MCF 10A (cell line): ENCODE results near the gene ANAPC2. TPM values are rescaled to one million over a fixed set of nuclear protein-coding genes. Genes with fewer than 3 reads are reported as not detected.

Source experiments
- BruUV-seq: library from RNA; stranded (reverse); fragments of 400-500 nt; replicated peaks from 2 replicates; lab custom pipeline; 2021; lab: Mats Ljungman, UMichigan
- CTCF ChIA-PET: fragments of 300-600 bp; sonication (Branson Sonifier 250); formaldehyde crosslinking; extraction: SDS; loops from one replicate; lab custom pipeline; 2021; ENCODE audit warnings: antibody characterized with exemption, inconsistent platforms; lab: Yijun Ruan, JAX
- POLR2A ChIA-PET: fragments of 300-600, 350-650 bp; sonication (Branson Sonifier 250); formaldehyde crosslinking; extraction: SDS; loops from one replicate; lab custom pipeline; 2020; ENCODE audit warnings: antibody characterized with exemption, inconsistent platforms; lab: Yijun Ruan, JAX
- DNase-seq: peaks from one replicate; pipeline ENCODE4 v3.0.0-alpha.2; 2018; ENCODE audit not compliant: unreplicated experiment
- H3K27ac Mint-ChIP-seq: one replicate; pipeline ENCODE4 v1.8.0; 2022; ENCODE audit warnings: mild to moderate bottlenecking, low read depth, mixed read lengths; ENCODE audit not compliant: unreplicated experiment
- H3K27me3 Mint-ChIP-seq: one replicate; pipeline ENCODE4 v1.8.0; 2022; ENCODE audit warnings: mixed read lengths; ENCODE audit not compliant: insufficient read depth, unreplicated experiment
- H3K36me3 Mint-ChIP-seq: one replicate; pipeline ENCODE4 v1.8.0; 2022; ENCODE audit warnings: mild to moderate bottlenecking, moderate library complexity, mixed read lengths; ENCODE audit not compliant: insufficient read depth, unreplicated experiment
- H3K4me1 Mint-ChIP-seq: one replicate; pipeline ENCODE4 v1.8.0; 2022; ENCODE audit warnings: mixed read lengths; ENCODE audit not compliant: insufficient read depth, unreplicated experiment
- H3K4me3 Mint-ChIP-seq: one replicate; pipeline ENCODE4 v1.8.0; 2022; ENCODE audit warnings: mild to moderate bottlenecking, moderate library complexity, mixed read lengths; ENCODE audit not compliant: unreplicated experiment
- H3K9me3 Mint-ChIP-seq: one replicate; pipeline ENCODE4 v1.8.0; 2022; ENCODE audit warnings: mixed read lengths; ENCODE audit not compliant: unreplicated experiment
- intact Hi-C: fragments of 100-400 bp; cut with micrococcal nuclease; formaldehyde crosslinking; loops from 2 replicates; pipeline ENCODE4 v1.14.1; 2022
- total RNA-seq: library from RNA; stranded (reverse); gene quantifications from 2 replicates; pipeline ENCODE4 v1.2.3, GENCODE V29; 2022
- TF ChIP-seq, protein P1 (sequence below): fragments of 200-600 bp; IDR thresholded peaks from one replicate; pipeline ENCODE4 v1.8.0; 2022; ENCODE audit warnings: antibody characterized with exemption, mild to moderate bottlenecking; ENCODE audit not compliant: unreplicated experiment

Gene ANAPC2
- total RNA-seq, 1 experiment from 2014 or later = 42.1 TPM

GRCh38 chr9:137179761-137180160 lies 8.6 kb downstream of the ANAPC2 start:
- no peak for DNase-seq
- Mint-ChIP-seq H3K4me3 (no peak overlapping the region), H3K4me1 (no peaks in the 10 kb centered on the region), H3K27me3 (no peaks in the 10 kb centered on the region), H3K9me3 (no peaks in the 10 kb centered on the region), H3K27ac (no peak overlapping the region), H3K36me3 (peaks cover 25% of the 10 kb centered on the region)
- BruUV-seq = no TSS peak
- TF ChIP-seq, protein P1, sequence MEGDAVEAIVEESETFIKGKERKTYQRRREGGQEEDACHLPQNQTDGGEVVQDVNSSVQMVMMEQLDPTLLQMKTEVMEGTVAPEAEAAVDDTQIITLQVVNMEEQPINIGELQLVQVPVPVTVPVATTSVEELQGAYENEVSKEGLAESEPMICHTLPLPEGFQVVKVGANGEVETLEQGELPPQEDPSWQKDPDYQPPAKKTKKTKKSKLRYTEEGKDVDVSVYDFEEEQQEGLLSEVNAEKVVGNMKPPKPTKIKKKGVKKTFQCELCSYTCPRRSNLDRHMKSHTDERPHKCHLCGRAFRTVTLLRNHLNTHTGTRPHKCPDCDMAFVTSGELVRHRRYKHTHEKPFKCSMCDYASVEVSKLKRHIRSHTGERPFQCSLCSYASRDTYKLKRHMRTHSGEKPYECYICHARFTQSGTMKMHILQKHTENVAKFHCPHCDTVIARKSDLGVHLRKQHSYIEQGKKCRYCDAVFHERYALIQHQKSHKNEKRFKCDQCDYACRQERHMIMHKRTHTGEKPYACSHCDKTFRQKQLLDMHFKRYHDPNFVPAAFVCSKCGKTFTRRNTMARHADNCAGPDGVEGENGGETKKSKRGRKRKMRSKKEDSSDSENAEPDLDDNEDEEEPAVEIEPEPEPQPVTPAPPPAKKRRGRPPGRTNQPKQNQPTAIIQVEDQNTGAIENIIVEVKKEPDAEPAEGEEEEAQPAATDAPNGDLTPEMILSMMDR = no peak
- intact Hi-C loops = loop anchor here (10.0 kb wide), 1 partner anchor 45 kb away; the partner anchor contains the start of genes CYSRT1, RNF208 and RNF224
- POLR2A ChIA-PET = interaction anchor here (2.0 kb wide), 1 partner anchor 50 kb away, joined by 6 read pairs; no protein-coding TSS in a partner anchor
- CTCF ChIA-PET = no interaction called here

DNA sequence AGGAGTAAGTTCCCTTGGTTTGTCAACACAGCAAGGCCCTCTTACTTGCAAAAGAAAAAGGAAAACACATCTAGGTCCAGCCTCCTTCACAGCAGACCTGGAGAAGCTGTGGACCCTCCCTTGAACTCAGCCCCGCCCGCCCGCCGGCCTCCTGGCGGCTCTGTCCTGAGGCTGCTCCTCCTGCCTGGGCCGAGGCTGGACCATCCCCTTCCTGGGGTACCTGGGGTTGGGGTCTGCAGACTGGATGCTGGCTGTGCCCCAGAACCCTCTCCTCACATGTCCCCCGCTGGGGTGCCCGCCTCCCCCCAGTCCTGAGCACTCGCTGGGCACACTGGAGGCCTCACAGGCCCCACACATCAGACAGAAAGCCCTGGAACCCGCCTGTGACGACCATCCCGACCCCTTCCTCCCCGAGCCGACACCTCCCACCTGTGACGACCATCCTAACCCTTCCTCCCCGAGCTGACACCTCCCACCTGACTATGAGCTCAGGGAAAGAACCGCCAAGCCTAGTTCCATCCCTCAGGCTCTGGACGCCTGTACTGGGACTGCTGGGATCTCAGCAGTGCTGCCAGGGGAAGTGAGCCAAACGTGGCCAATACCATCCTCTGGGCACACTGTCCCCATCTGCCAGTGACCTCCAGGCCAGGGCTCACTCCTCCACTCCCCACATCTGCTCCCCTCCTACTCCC lies 9.3 kb downstream of the ANAPC2 start:
- TF ChIP-seq, protein P1 = no peak
- no peaks in the 10 kb centered on the region for H3K4me1 Mint-ChIP-seq
- no peak overlapping the region for H3K4me3 Mint-ChIP-seq
- no peaks in the 10 kb centered on the region for H3K27me3 Mint-ChIP-seq
- H3K36me3 Mint-ChIP-seq = peaks cover 25% of the 10 kb centered on the region
- ChIA-PET CTCF (interaction anchor here (0.6 kb wide), 1 partner anchor 1090 kb away, joined by 3 read pairs; no protein-coding TSS in a partner anchor), POLR2A (interaction anchor here (1.1 kb wide), 1 partner anchor 52 kb away, joined by 3 read pairs; no protein-coding TSS in a partner anchor)
- no TSS peak for BruUV-seq
- H3K9me3 Mint-ChIP-seq = no peaks in the 10 kb centered on the region
- intact Hi-C loops = loop anchor here (10.0 kb wide), 1 partner anchor 46 kb away; the partner anchor contains the start of genes CYSRT1, RNF208 and RNF224
- no peak for DNase-seq
- no peak overlapping the region for H3K27ac Mint-ChIP-seq

DNA sequence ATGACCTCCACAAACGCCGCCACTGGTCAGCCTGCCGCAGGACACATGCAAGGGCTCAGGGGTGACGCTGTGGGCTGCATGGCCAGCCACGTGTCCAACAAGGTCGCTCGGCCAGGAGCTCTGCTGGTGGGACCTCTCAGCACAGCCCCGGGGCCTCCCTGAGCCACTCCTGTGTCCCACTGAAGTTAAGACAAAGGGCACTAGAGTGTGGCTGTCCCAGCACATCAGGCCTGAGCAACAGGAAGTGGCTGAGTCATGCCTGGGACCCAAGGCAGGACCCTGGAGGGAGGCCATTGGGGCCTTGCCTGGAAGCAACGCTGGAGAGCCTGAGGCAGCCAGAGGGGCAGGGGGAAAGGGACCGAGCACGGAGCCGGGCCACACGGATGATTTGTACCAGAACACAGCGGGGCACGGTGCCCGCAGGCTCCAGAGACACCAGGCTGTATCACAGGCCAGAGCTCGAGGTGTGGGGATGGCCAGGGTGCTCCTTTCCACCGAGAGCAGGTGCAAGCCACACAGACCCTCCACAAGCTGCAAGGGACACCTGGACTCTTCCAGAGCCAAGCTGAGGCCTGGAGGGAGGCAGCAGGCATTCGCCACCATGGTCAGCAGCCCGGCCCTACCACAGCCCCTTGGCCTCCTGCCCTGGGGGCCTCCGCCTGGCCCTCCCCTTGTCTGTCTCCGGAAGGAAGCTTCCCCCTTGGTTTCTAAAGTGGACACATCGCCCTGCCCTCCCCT lies 10.0 kb downstream of the ANAPC2 start:
- no peaks in the 10 kb centered on the region for H3K4me1 Mint-ChIP-seq
- ChIA-PET CTCF (interaction anchor here (0.6 kb wide), 3 partner anchors 13 to 1090 kb away, joined by 3 read pairs; no protein-coding TSS in a partner anchor), POLR2A (interaction anchor here (1.1 kb wide), 1 partner anchor 52 kb away, joined by 3 read pairs; no protein-coding TSS in a partner anchor)
- no peak for DNase-seq
- TF ChIP-seq, protein P1 = no peak
- H3K4me3 Mint-ChIP-seq = no peak overlapping the region
- no peak overlapping the region for H3K27ac Mint-ChIP-seq
- H3K9me3 Mint-ChIP-seq = no peaks in the 10 kb centered on the region
- no peaks in the 10 kb centered on the region for H3K27me3 Mint-ChIP-seq
- intact Hi-C loops = loop anchor here (10.0 kb wide), 1 partner anchor 46 kb away; the partner anchor contains the start of genes CYSRT1, RNF208 and RNF224
- peaks cover 22% of the 10 kb centered on the region for H3K36me3 Mint-ChIP-seq
- no TSS peak for BruUV-seq
